ENCODE data around the gene CDH22.
A peak's percentile ranks its signal among the peaks of the same experiment; 100 is the strongest.

The CDH22 gene

DNA sequence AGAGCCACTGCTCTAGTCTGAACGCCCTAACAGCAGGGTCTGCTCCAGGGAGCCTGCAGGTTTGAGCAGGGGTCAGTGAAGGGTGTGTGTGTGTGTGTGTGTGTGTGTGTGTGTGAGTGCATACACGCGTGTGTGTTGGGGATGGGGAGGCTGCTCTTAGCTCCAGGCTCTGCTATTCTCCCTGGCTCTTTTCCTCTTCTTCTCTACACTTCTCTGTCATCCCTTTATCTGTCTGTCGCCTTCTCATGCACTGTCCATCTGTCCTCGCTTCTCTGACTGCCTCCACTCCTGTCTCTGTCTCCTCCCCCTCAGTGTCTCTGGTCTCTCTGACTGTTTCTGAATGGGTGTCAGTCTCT, 3.4 kb upstream of the CDH22 start:
- Histone ChIP-seq H3K4ac (ENCODE audit: low read depth, low read length) (no peak overlapping the region), H2BK120ac (ENCODE audit: low read depth, low read length) (no peak overlapping the region), H3K79me2 (ENCODE audit: control insufficient read depth, insufficient read depth, low read length) (no peaks in the 10 kb centered on the region), H4K8ac (ENCODE audit: low read depth, low read length) (no peak overlapping the region), H3K56ac (ENCODE audit: low read length) (peak overlapping the region; percentile 67), H2BK15ac (replicated peaks; ENCODE audit: low read depth) (no peak overlapping the region), H3K36me3 (ENCODE audit: control insufficient read depth, insufficient read depth, low read length) (no peaks in the 10 kb centered on the region), H3K27me3 (ENCODE audit: insufficient read depth, low read length, poor library complexity) (peaks cover 38% of the 10 kb centered on the region), H3K4me2 (ENCODE audit: low read length) (peak overlapping the region; percentile 4), H3K27ac (ENCODE audit: low read depth, low read length) (no peak overlapping the region), H3K18ac (ENCODE audit: low read length) (no peak overlapping the region), H3K4me3 (ENCODE audit: low read length) (no peak overlapping the region), H3K4me1 (ENCODE audit: control insufficient read depth, low read depth, low read length) (no peaks in the 10 kb centered on the region), H2BK5ac (ENCODE audit: low read length) (no peak overlapping the region), H3K79me1 (ENCODE audit: low read length) (no peaks in the 10 kb centered on the region), H3K9ac (ENCODE audit: low read length) (no peak overlapping the region), H2AK5ac (ENCODE audit: low read length) (no peak overlapping the region), H3K23ac (ENCODE audit: low read length) (no peak overlapping the region), H4K5ac (ENCODE audit: low read length) (no peak overlapping the region)
- DNase-seq, result no peak
- WGBS (ENCODE audit: extremely low coverage, insufficient coverage, low lambda C conversion rate), result no CpG with 5 or more reads among the region's 5 CpGs

DNA sequence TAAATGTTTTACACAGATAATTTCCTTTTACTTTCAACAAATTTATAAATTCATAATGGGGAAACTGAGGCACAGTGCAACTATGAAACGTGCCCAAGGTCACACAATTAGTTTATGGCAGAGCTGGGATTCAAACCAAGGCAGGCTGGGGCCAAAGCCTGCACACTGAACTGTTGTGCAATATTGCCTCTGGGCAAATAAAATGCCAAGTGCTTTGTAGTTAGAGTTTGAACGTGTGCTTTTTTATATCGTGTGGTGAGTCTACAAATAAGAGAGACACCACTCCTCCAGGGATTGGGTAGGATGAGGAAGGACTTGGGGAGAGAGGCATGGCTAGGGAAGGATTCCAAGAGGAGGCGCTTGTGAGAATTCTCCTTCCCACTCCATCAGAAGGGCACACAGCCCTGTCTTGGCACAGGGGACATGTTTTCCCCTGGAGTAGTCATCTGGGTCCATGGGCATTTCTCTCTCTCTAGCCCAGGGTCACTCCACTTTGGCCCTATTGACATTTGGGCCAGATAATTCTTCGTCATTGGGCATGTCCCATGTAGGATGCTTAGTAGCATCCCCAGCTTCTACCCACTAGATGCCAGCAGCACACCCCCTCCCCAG, 2.8 kb upstream of the CDH22 start:
- H3K27me3 ChIP-seq (ENCODE audit: insufficient read depth, low read length, poor library complexity), result peaks cover 38% of the 10 kb centered on the region
- H4K5ac ChIP-seq (ENCODE audit: low read length), result no peak overlapping the region
- no peak overlapping the region for H3K18ac ChIP-seq (ENCODE audit: low read length)
- no peak overlapping the region for H2BK120ac ChIP-seq (ENCODE audit: low read depth, low read length)
- no CpG with 5 or more reads among the region's 5 CpGs for WGBS (ENCODE audit: extremely low coverage, insufficient coverage, low lambda C conversion rate)
- no peak for DNase-seq
- H3K4me3 ChIP-seq (ENCODE audit: low read length), result no peak overlapping the region
- H2BK5ac ChIP-seq (ENCODE audit: low read length), result no peak overlapping the region
- H3K9ac ChIP-seq (ENCODE audit: low read length), result no peak overlapping the region
- H3K79me1 ChIP-seq (ENCODE audit: low read length), result no peaks in the 10 kb centered on the region
- no peak overlapping the region for H3K56ac ChIP-seq (ENCODE audit: low read length)
- H2BK15ac ChIP-seq (replicated peaks; ENCODE audit: low read depth), result no peak overlapping the region
- no peaks in the 10 kb centered on the region for H3K36me3 ChIP-seq (ENCODE audit: control insufficient read depth, insufficient read depth, low read length)
- H3K27ac ChIP-seq (ENCODE audit: low read depth, low read length), result no peak overlapping the region
- no peaks in the 10 kb centered on the region for H3K79me2 ChIP-seq (ENCODE audit: control insufficient read depth, insufficient read depth, low read length)
- no peak overlapping the region for H2AK5ac ChIP-seq (ENCODE audit: low read length)
- H3K4ac ChIP-seq (ENCODE audit: low read depth, low read length), result no peak overlapping the region
- H4K8ac ChIP-seq (ENCODE audit: low read depth, low read length), result no peak overlapping the region
- no peak overlapping the region for H3K4me2 ChIP-seq (ENCODE audit: low read length)
- no peaks in the 10 kb centered on the region for H3K4me1 ChIP-seq (ENCODE audit: control insufficient read depth, low read depth, low read length)
- no peak overlapping the region for H3K23ac ChIP-seq (ENCODE audit: low read length)

DNA sequence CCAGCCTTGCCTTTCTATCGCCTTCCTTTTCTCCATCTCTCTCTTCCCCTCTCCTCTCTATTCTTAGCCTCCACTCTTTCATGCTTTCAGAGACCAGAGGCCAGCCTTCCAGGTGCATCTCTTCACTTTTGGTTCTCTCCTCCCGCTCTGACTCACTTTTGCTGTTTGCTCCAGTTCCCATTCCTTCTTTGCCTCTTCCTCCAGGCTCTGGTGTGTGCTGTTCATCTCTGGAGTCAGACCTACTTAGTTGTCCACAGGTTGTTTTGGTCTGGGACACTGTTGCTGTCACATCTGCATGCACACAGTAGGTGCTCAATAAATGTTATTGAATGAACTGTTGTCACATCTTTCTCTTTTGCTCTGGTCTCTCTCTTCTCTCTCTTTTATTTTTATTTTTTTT, 1.6 kb upstream of the CDH22 start:
- no peak overlapping the region for H3K27ac ChIP-seq (ENCODE audit: low read depth, low read length)
- H3K18ac ChIP-seq (ENCODE audit: low read length), result no peak overlapping the region
- no peak overlapping the region for H3K9ac ChIP-seq (ENCODE audit: low read length)
- H2BK5ac ChIP-seq (ENCODE audit: low read length), result no peak overlapping the region
- H3K79me2 ChIP-seq (ENCODE audit: control insufficient read depth, insufficient read depth, low read length), result no peaks in the 10 kb centered on the region
- no peak overlapping the region for H3K23ac ChIP-seq (ENCODE audit: low read length)
- no CpG with 5 or more reads among the region's 2 CpGs for WGBS (ENCODE audit: extremely low coverage, insufficient coverage, low lambda C conversion rate)
- no peak overlapping the region for H3K56ac ChIP-seq (ENCODE audit: low read length)
- no peaks in the 10 kb centered on the region for H3K36me3 ChIP-seq (ENCODE audit: control insufficient read depth, insufficient read depth, low read length)
- no peak overlapping the region for H3K4me3 ChIP-seq (ENCODE audit: low read length)
- no peak overlapping the region for H4K8ac ChIP-seq (ENCODE audit: low read depth, low read length)
- no peak overlapping the region for H4K5ac ChIP-seq (ENCODE audit: low read length)
- no peak overlapping the region for H3K4me2 ChIP-seq (ENCODE audit: low read length)
- H2BK15ac ChIP-seq (replicated peaks; ENCODE audit: low read depth), result no peak overlapping the region
- H3K4ac ChIP-seq (ENCODE audit: low read depth, low read length), result no peak overlapping the region
- no peaks in the 10 kb centered on the region for H3K4me1 ChIP-seq (ENCODE audit: control insufficient read depth, low read depth, low read length)
- DNase-seq, result no peak
- peaks cover 37% of the 10 kb centered on the region for H3K27me3 ChIP-seq (ENCODE audit: insufficient read depth, low read length, poor library complexity)
- no peaks in the 10 kb centered on the region for H3K79me1 ChIP-seq (ENCODE audit: low read length)
- no peak overlapping the region for H2BK120ac ChIP-seq (ENCODE audit: low read depth, low read length)
- H2AK5ac ChIP-seq (ENCODE audit: low read length), result no peak overlapping the region

DNA sequence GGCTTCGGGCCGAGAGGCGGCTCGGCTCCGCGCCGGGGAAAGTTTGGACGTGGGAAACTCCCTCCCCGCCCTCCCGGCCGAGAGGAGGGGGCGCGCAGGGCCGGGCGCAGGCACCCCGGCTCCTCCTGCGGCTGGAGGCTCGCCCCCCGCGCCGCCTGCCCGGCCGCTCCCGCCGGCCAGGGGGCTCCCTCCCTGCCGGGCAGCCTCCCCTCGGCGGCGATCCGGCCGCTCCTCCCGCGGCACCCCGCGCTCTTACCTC, 370 bp downstream of the CDH22 start:
- no peaks in the 10 kb centered on the region for H3K36me3 ChIP-seq (ENCODE audit: control insufficient read depth, insufficient read depth, low read length)
- no peak overlapping the region for H2BK120ac ChIP-seq (ENCODE audit: low read depth, low read length)
- no peak overlapping the region for H3K23ac ChIP-seq (ENCODE audit: low read length)
- no peak overlapping the region for H2BK5ac ChIP-seq (ENCODE audit: low read length)
- no peaks in the 10 kb centered on the region for H3K79me1 ChIP-seq (ENCODE audit: low read length)
- H3K4me1 ChIP-seq (ENCODE audit: control insufficient read depth, low read depth, low read length), result no peaks in the 10 kb centered on the region
- H3K9ac ChIP-seq (ENCODE audit: low read length), result peak overlapping the region; percentile 67
- H3K4me3 ChIP-seq (ENCODE audit: low read length), result peak overlapping the region; percentile 43
- no peak overlapping the region for H4K5ac ChIP-seq (ENCODE audit: low read length)
- no peak overlapping the region for H3K18ac ChIP-seq (ENCODE audit: low read length)
- H3K27me3 ChIP-seq (ENCODE audit: insufficient read depth, low read length, poor library complexity), result peaks cover 33% of the 10 kb centered on the region
- no peaks in the 10 kb centered on the region for H3K79me2 ChIP-seq (ENCODE audit: control insufficient read depth, insufficient read depth, low read length)
- no CpG with 5 or more reads among the region's 35 CpGs for WGBS (ENCODE audit: extremely low coverage, insufficient coverage, low lambda C conversion rate)
- H3K27ac ChIP-seq (ENCODE audit: low read depth, low read length), result no peak overlapping the region
- H2AK5ac ChIP-seq (ENCODE audit: low read length), result no peak overlapping the region
- peak overlapping the region; percentile 88 for H3K4me2 ChIP-seq (ENCODE audit: low read length)
- H3K4ac ChIP-seq (ENCODE audit: low read depth, low read length), result no peak overlapping the region
- no peak for DNase-seq
- no peak overlapping the region for H4K8ac ChIP-seq (ENCODE audit: low read depth, low read length)
- no peak overlapping the region for H2BK15ac ChIP-seq (replicated peaks; ENCODE audit: low read depth)
- H3K56ac ChIP-seq (ENCODE audit: low read length), result peak overlapping the region; percentile 88

DNA sequence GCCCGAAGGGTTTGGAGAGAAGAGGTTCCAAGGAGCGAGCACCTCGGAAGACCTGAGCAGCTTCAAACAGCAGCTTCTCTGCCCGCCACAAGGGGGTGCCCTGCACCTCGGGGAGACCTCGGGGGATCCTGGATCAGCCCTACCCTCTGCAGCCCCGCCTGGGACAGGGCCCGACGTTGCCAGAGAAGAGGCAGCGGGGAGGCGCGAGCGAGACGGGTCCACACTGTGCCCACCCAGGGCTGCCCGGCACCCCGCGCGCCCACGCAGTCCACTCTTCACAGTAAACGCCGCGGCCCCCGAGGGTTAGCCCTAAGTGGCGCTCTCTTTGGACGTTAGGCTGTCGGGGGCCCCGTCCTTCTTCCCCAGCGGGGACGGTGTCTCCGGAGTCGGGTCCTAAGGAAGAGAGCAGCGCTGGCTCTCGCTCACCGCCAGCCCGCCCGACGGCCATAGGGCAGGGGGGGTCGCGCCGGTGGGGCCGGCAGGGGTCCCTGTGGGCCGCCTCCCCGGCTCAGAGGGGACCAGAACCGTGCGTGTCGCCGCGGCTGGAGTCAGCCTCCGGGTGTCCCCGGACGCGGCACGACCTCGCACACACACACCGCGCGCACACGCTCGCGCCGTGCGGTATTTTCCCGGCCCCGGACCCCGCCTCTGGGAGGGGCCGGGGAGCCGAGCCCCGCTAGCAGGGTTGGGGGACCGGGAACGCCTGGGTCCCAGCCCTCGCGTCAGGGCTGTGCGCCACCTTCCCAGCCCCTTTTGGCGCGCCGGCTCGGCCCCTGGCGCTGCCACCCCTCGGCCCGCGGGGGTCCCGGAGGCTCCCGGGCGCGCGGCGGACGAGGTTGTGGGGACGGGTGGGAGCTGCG, 929 bp downstream of the CDH22 start:
- H2BK15ac ChIP-seq (replicated peaks; ENCODE audit: low read depth), result no peak overlapping the region
- H3K4ac ChIP-seq (ENCODE audit: low read depth, low read length), result no peak overlapping the region
- peak overlapping the region; percentile 7 for H3K4me3 ChIP-seq (ENCODE audit: low read length)
- no peak overlapping the region for H2AK5ac ChIP-seq (ENCODE audit: low read length)
- peak overlapping the region; percentile 34 for H3K56ac ChIP-seq (ENCODE audit: low read length)
- no peak overlapping the region for H3K27ac ChIP-seq (ENCODE audit: low read depth, low read length)
- no peaks in the 10 kb centered on the region for H3K4me1 ChIP-seq (ENCODE audit: control insufficient read depth, low read depth, low read length)
- WGBS (ENCODE audit: extremely low coverage, insufficient coverage, low lambda C conversion rate), result no CpG with 5 or more reads among the region's 90 CpGs
- no peaks in the 10 kb centered on the region for H3K79me2 ChIP-seq (ENCODE audit: control insufficient read depth, insufficient read depth, low read length)
- peak overlapping the region; percentile 88 for H3K4me2 ChIP-seq (ENCODE audit: low read length)
- H2BK5ac ChIP-seq (ENCODE audit: low read length), result no peak overlapping the region
- DNase-seq, result peak; percentile 72
- H4K5ac ChIP-seq (ENCODE audit: low read length), result no peak overlapping the region
- no peaks in the 10 kb centered on the region for H3K79me1 ChIP-seq (ENCODE audit: low read length)
- H4K8ac ChIP-seq (ENCODE audit: low read depth, low read length), result no peak overlapping the region
- H3K9ac ChIP-seq (ENCODE audit: low read length), result peak overlapping the region; percentile 67
- H2BK120ac ChIP-seq (ENCODE audit: low read depth, low read length), result no peak overlapping the region
- no peak overlapping the region for H3K18ac ChIP-seq (ENCODE audit: low read length)
- peaks cover 32% of the 10 kb centered on the region for H3K27me3 ChIP-seq (ENCODE audit: insufficient read depth, low read length, poor library complexity)
- H3K36me3 ChIP-seq (ENCODE audit: control insufficient read depth, insufficient read depth, low read length), result no peaks in the 10 kb centered on the region
- no peak overlapping the region for H3K23ac ChIP-seq (ENCODE audit: low read length)

DNA sequence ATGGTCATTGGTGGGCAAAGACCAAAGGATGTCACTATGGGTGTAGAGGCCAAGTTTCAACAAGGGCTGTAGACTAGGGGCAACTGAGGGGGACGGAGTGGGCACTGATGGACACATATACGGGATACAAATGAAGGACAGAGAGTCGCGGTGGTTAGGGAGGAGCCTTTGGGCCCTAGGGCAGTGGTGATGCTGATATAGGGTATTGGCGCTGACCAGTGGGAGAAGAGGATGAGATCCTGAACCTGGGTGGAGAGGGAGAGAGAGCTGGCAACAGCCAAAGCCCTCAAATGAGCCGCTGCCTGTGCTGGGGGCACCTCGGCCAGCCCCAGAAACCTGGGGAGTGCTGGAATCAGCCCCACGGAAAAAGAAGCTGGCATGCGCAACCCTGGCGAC, 1.6 kb downstream of the CDH22 start:
- Histone ChIP-seq H3K23ac (ENCODE audit: low read length) (no peak overlapping the region), H4K8ac (ENCODE audit: low read depth, low read length) (no peak overlapping the region), H3K18ac (ENCODE audit: low read length) (no peak overlapping the region), H3K27ac (ENCODE audit: low read depth, low read length) (no peak overlapping the region), H2AK5ac (ENCODE audit: low read length) (no peak overlapping the region), H2BK15ac (replicated peaks; ENCODE audit: low read depth) (no peak overlapping the region), H3K79me1 (ENCODE audit: low read length) (no peaks in the 10 kb centered on the region), H3K36me3 (ENCODE audit: control insufficient read depth, insufficient read depth, low read length) (no peaks in the 10 kb centered on the region), H3K56ac (ENCODE audit: low read length) (no peak overlapping the region), H3K9ac (ENCODE audit: low read length) (no peak overlapping the region), H3K4me2 (ENCODE audit: low read length) (no peak overlapping the region), H3K79me2 (ENCODE audit: control insufficient read depth, insufficient read depth, low read length) (no peaks in the 10 kb centered on the region), H3K4me3 (ENCODE audit: low read length) (no peak overlapping the region), H4K5ac (ENCODE audit: low read length) (no peak overlapping the region), H3K27me3 (ENCODE audit: insufficient read depth, low read length, poor library complexity) (peaks cover 29% of the 10 kb centered on the region), H2BK120ac (ENCODE audit: low read depth, low read length) (no peak overlapping the region), H3K4ac (ENCODE audit: low read depth, low read length) (no peak overlapping the region), H2BK5ac (ENCODE audit: low read length) (no peak overlapping the region), H3K4me1 (ENCODE audit: control insufficient read depth, low read depth, low read length) (no peaks in the 10 kb centered on the region)
- no CpG with 5 or more reads among the region's 10 CpGs for WGBS (ENCODE audit: extremely low coverage, insufficient coverage, low lambda C conversion rate)
- no peak for DNase-seq
